SK-N-SH (cell line): ENCODE measurements around the gene CXADR.

Source experiments
- CHD2 ChIP-seq: fragments of 150-350 bp; IDR thresholded peaks from 2 replicates; pipeline ENCODE4 v1.6.1; 2018; ENCODE audit warnings: low read length; ENCODE audit not compliant: partially characterized antibody
- CTCF ChIP-seq: fragments of 200-600 bp; sonication (generic); IDR thresholded peaks from 2 replicates; pipeline ENCODE4 v1.6.1; 2017; ENCODE audit warnings: antibody characterized with exemption, mild to moderate bottlenecking, moderate library complexity
- EZH2phosphoT487 ChIP-seq: fragments of 200-600 bp; sonication (generic); IDR thresholded peaks from 2 replicates; pipeline ENCODE4 v1.6.1; 2017; ENCODE audit warnings: low read depth, mixed run types, mild to moderate bottlenecking, antibody characterized with exemption, moderate library complexity, borderline replicate concordance
- GABPA ChIP-seq: IDR thresholded peaks from 2 replicates; pipeline ENCODE4 v1.4.0; 2012; ENCODE audit warnings: low read depth, mild to moderate bottlenecking
- JUND ChIP-seq: IDR thresholded peaks from 2 replicates; pipeline ENCODE4 v1.4.0; 2012
- MAX ChIP-seq: IDR thresholded peaks from 2 replicates; pipeline ENCODE4 v1.4.0; 2012; ENCODE audit warnings: low read depth
- NRF1 ChIP-seq: IDR thresholded peaks from 2 replicates; pipeline ENCODE4 v1.6.1; 2012; ENCODE audit warnings: low read depth, mild to moderate bottlenecking, low read length
- RXRA ChIP-seq: IDR thresholded peaks from 2 replicates; pipeline ENCODE4 v1.4.0; 2012; ENCODE audit warnings: low read depth, mild to moderate bottlenecking, borderline replicate concordance
- SIN3A ChIP-seq: IDR thresholded peaks from 2 replicates; pipeline ENCODE4 v1.6.1; 2012; ENCODE audit warnings: low read depth, mild to moderate bottlenecking, low read length, moderate library complexity, borderline replicate concordance
- TCF12 ChIP-seq: IDR thresholded peaks from 2 replicates; pipeline ENCODE4 v1.4.0; 2012
- USF1 ChIP-seq: IDR thresholded peaks from 2 replicates; pipeline ENCODE4 v1.4.0; 2012; ENCODE audit warnings: low read depth, borderline replicate concordance
- ZBTB33 ChIP-seq: IDR thresholded peaks from 2 replicates; pipeline ENCODE4 v1.4.0; 2012; ENCODE audit warnings: low read depth, borderline replicate concordance

GRCh38 chr21:17611414-17612022 lies 98.7 kb downstream of the CXADR start:
- TF ChIP-seq USF1 (no peak), CTCF (no peak), JUND (no peak; the same call in none of the 2 replicates), CHD2 (no peak), MAX (no peak; the same call in 1 of the 2 replicates), NRF1 (no peak), EZH2phosphoT487 (no peak), TCF12 (0 out of 2 replicates have a peak, but pooled peaks have one; percentile 11), SIN3A (no peak), GABPA (no peak), RXRA (no peak), ZBTB33 (no peak)
